Measurements from ENCODE around the gene SPHKAP.

- TF ChIP-seq, protein P1, sequence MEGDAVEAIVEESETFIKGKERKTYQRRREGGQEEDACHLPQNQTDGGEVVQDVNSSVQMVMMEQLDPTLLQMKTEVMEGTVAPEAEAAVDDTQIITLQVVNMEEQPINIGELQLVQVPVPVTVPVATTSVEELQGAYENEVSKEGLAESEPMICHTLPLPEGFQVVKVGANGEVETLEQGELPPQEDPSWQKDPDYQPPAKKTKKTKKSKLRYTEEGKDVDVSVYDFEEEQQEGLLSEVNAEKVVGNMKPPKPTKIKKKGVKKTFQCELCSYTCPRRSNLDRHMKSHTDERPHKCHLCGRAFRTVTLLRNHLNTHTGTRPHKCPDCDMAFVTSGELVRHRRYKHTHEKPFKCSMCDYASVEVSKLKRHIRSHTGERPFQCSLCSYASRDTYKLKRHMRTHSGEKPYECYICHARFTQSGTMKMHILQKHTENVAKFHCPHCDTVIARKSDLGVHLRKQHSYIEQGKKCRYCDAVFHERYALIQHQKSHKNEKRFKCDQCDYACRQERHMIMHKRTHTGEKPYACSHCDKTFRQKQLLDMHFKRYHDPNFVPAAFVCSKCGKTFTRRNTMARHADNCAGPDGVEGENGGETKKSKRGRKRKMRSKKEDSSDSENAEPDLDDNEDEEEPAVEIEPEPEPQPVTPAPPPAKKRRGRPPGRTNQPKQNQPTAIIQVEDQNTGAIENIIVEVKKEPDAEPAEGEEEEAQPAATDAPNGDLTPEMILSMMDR (IDR thresholded peaks at IDR 0.05): no peak
- TF ChIP-seq JUN (IDR thresholded peaks at IDR 0.05) (no peak), BHLHE40 (IDR thresholded peaks at IDR 0.05; ENCODE audit: low read depth, low read length) (no peak)
Observed at GRCh38 chr2:228064796-228065315, 116.6 kb downstream of the SPHKAP start.

Measured in A549 (cell line).